DMS 273 (cell line): ENCODE results near the gene DGKI.
"Not testable (repeated sequence)": the region's sequence is repeated elsewhere in the genome, so short reads cannot be mapped to it uniquely, and the experiment has no call there.

Experiments used
- DNase-seq: peaks from one replicate; lab custom pipeline; 2025; ENCODE audit not compliant: unreplicated experiment; lab: John Stamatoyannopoulos, UW

Gene DGKI

GRCh38 chr7:137836541-137836940 lies 10.2 kb downstream of the DGKI start:
- no peak for DNase-seq

DNA sequence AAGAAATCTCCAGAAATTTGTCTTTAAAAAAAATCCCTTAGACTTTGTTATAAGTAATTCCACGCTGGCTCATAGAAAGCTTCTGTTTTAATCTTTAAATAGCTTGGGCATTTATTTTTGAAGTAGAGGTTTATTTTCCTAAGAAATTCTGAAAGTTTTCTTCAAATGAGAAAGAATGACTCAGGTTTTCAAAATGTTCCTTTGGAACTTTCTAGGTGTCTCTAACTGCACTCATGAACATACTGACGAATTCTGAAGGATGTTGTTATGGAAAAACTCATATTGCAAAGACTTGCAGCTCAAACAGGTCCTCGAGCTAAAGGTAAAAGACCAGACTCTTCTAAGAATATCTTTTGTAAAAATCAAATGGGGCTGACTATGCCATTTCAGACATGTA lies 10.7 kb downstream of the DGKI start:
- DNase-seq, result no peak

- no peak for DNase-seq
These were observed 11.2 kb downstream of the DGKI start for GRCh38 chr7:137835486-137836112.

DNA sequence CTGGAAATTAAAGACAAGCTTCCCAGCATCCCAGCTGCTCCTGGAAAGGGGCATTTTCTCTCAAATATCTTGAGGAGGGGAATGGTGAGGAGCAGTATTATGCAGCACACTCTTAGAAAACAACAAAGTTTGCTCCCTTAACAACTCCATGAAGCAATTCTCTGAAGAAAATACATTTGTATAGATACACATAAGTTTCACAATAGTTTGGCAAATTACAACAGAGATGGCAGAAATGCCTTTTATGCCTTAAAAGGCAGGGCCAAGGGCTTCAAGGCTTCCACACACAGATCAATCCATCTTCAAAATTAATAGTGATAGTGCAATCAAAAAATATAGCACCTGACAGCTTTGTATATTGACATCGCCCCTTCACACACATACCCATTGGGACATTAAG lies 12.2 kb downstream of the DGKI start:
- DNase-seq, result no peak

DNA sequence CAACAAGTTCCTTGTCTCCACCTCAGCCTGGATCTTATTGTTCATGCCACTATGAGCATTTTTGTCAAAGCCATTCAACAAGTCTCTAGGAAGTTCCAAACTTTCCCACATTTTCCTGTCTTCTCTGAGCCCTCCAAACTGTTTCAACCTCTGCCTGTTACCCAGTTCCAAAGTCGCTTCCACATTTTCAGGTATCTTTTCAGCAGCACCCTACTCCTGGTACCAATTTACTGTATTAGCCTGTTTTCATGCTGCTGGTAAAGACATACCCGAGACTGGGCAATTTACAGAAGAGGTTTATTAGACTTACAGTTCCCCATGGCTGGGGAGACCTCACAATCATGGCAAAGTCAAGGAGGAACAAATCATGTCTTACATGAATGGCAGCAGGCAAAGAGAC lies 13.8 kb downstream of the DGKI start:
- DNase-seq, result not testable (repeated sequence)

DNA sequence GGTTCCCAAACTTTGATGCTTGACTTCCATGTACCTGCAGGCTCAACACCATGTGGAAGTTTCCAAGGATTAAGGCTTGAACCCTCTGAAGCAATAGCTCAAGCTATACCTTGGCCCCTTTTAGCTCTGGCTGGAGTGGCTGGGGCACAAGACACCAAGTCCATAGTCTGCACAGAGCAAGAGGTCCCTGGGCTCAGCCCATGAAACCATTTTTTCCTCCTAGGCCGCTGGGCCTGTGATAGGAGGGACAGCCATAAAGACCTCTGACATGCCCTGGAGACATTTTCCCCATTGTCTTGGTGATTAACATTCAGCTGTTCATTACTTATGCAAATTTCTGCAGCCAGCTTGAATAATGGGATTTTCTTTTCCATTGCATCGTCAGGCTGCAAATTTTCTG lies 14.4 kb downstream of the DGKI start:
- DNase-seq, result no peak

DNA sequence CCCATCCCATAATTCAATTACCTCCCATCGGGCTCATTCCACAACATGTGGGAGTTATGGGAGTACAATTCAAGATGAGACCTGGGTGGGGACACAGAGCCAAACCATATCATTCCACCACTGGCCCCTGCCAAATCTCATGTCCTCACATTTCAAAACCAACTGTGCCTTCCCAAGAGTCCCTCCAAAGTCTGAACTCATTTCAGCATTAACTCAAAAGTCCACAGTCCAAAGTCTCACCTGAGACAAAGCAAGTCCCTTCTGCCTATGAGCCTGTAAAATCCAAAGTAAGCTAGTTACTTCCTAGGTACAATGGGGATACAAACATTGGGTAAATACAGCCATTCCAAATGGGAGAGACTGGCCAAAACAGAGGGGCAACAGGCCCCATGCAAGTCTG lies 15.2 kb downstream of the DGKI start:
- not testable (repeated sequence) for DNase-seq

GRCh38 chr7:137829337-137829992 lies 17.3 kb downstream of the DGKI start:
- DNase-seq, result no peak

GRCh38 chr7:137828456-137828855 lies 18.3 kb downstream of the DGKI start:
- no peak for DNase-seq

DNA sequence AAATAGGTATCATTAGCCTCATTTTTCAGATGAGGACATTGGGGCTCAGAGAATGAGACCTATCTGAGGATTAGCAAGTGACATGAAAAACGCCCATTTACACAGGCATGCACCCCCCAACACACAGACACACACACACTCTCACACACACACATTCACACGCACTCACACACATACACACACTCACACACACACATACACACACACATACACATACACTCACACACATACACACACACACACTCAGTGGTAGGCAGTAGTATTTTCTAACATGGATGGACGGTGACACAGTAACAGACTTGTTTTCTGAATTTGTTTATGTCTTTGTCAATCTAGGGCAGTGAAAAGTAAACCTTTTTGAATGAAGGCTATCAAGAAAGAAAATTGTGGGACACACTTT lies 21.3 kb downstream of the DGKI start:
- no peak for DNase-seq

- DNase-seq, result peak; percentile 66
These were observed 25.9 kb downstream of the DGKI start for GRCh38 chr7:137820677-137821420.

- no peak for DNase-seq
These were observed 26.6 kb downstream of the DGKI start for GRCh38 chr7:137820156-137820555.

DNA sequence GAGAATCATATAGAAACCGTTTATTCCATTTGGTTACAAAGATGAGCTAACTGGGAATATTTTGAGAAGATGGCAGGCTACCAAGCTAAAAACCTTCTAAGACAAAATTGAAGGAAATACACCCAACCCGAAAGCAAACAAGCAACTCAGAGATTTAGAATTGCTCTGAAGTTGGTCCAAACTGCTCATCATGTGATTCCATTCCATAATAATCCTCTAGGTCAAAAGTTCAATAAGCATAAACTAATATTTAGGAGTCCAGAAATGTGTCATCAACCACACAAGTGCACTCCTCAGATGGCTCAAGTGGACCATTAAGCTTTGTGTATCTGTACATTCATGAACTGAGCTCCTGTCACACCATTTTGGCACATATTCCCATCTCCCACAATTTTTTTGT lies 28.7 kb downstream of the DGKI start:
- DNase-seq, result no peak

GRCh38 chr7:137816696-137817320 lies 30.0 kb downstream of the DGKI start:
- DNase-seq, result peak; percentile 8

- no peak for DNase-seq
These were observed 33.2 kb downstream of the DGKI start for GRCh38 chr7:137813541-137813940.

GRCh38 chr7:137810248-137810647 lies 36.5 kb downstream of the DGKI start:
- no peak for DNase-seq

GRCh38 chr7:137804836-137805235 lies 41.9 kb downstream of the DGKI start:
- no peak for DNase-seq

GRCh38 chr7:137801491-137801890 lies 45.3 kb downstream of the DGKI start:
- no peak for DNase-seq

- DNase-seq, result no peak
These were observed 45.8 kb downstream of the DGKI start for GRCh38 chr7:137801003-137801402.

DNA sequence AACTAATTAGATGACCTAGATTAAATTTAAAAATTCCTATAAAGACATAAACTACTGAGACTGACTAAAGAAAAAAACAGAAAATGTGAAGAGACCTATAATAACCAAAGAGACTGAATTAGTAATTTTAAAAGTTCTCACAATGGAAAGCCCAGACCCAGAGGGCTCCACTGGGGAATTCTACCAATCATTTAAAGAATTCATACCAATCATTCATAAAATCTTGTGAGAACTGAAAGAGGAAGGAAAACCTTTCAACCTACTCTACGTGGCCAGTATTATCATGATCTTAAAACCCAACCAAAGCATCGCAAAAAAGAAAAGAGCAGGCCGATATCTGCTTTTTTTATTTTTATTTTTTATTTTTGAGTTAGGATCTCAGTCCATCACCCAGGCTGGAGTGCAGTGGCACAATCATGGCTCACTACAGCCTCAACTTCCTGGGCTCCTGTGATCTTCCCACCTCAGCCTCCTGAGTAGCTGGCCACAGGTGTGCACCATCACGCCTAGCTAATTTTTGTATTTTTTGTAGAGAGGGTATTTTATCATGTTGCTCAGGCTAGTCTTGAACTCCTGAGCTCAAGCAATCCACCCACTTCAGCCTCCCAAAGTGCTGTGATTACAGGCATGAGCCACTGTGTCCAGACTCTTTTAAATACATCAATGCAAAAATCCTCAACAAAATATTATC lies 48.6 kb downstream of the DGKI start:
- DNase-seq, result no peak

DNA sequence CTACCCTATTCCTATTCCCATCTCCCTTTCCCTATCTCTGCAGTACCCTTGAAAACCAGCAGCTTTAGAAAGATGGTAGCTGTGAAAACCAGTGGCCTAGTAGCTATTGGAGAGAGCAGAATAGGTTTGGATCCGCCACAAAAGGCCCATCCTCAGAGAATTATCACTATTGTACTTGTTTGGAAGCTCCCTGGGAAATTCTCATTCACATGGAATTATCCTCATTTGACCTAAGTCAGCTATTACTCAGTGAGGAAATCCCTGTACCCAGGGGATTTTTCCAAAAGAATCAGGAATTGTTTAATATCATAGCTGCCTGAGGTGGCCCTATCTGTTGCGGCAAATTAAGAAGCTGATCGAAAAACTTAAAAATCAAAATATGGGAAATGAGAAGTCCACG lies 51.6 kb downstream of the DGKI start:
- DNase-seq, result no peak
